Panc1 (cell line): ENCODE results near the gene ACD. TPM values are rescaled to one million over a fixed set of nuclear protein-coding genes. Genes with fewer than 3 reads are reported as not detected.

Experiments
- ATAC-seq: fragments of 200-7000 bp; cut with Tn5 transposase; 2 replicates; pipeline ENCODE4 v1.9.1; 2020; ENCODE audit warnings: mild to moderate bottlenecking, moderate library complexity
- BruUV-seq: library from RNA; stranded (reverse); fragments of 400-500 nt; replicated peaks from 2 replicates; lab custom pipeline; 2021; lab: Mats Ljungman, UMichigan
- CTCF ChIA-PET: fragments of 300-600 bp; sonication (Branson Sonifier 250); formaldehyde crosslinking; loops from one replicate; lab custom pipeline; 2022; ENCODE audit warnings: antibody characterized with exemption; lab: Charles Lee
- POLR2A ChIA-PET: fragments of 300-600 bp; sonication (Branson Sonifier 250); formaldehyde crosslinking; loops from one replicate; lab custom pipeline; 2022; ENCODE audit warnings: antibody characterized with exemption; lab: Charles Lee
- DNase-seq: peaks from one replicate; pipeline ENCODE4 v3.0.0-alpha.2; 2010; ENCODE audit warnings: low read depth, low spot score
- H3K27ac ChIP-seq: 2 replicates; pipeline ENCODE4 v1.5.1; 2011; ENCODE audit warnings: mild to moderate bottlenecking, low read length, inconsistent platforms
- H3K27me3 ChIP-seq: fragments of 200-500 bp; sonication (Bioruptor generic); 2 replicates; pipeline ENCODE4 v1.6.0; 2014; ENCODE audit warnings: low read length, inconsistent platforms; ENCODE audit not compliant: control insufficient read depth, insufficient read depth
- H3K36me3 ChIP-seq: fragments of 200-500 bp; sonication (Bioruptor generic); 2 replicates; pipeline ENCODE4 v1.5.1; 2014; ENCODE audit warnings: inconsistent platforms, mild to moderate bottlenecking, low read length, moderate library complexity; ENCODE audit not compliant: control insufficient read depth, insufficient read depth
- H3K4me1 ChIP-seq: 2 replicates; pipeline ENCODE4 v1.5.1; 2011; ENCODE audit warnings: inconsistent platforms, mild to moderate bottlenecking, low read length, moderate library complexity; ENCODE audit not compliant: control insufficient read depth, insufficient read depth
- H3K4me3 ChIP-seq, 2 experiments: 2 replicates each; pipeline ENCODE4 v1.5.1; 2011 to 2012; ENCODE audit warnings: low read depth in 2 of 2, low read length in 2 of 2, mild to moderate bottlenecking in 2 of 2, inconsistent platforms in 1 of 2, moderate library complexity in 1 of 2
- H3K9me3 ChIP-seq: fragments of 200-500 bp; sonication (Bioruptor generic); 2 replicates; pipeline ENCODE4 v1.5.1; 2014; ENCODE audit warnings: low read depth, mild to moderate bottlenecking, inconsistent platforms, low read length, moderate library complexity; ENCODE audit not compliant: control insufficient read depth, insufficient read depth
- CTCF ChIP-seq: fragments of 450-650 bp; IDR thresholded peaks from 2 replicates; pipeline ENCODE4 v1.5.1; 2017; ENCODE audit warnings: mild to moderate bottlenecking
- POLR2AphosphoS5 ChIP-seq: IDR thresholded peaks from 2 replicates; pipeline ENCODE4 v1.6.1; 2012; ENCODE audit warnings: mild to moderate bottlenecking, low read depth, low read length, moderate library complexity
- REST ChIP-seq, 2 experiments: IDR thresholded peaks; 2 replicates each; pipeline ENCODE4 v1.6.1; 2011 to 2012; ENCODE audit warnings: low read depth in 2 of 2, control low read depth in 1 of 2, low read length in 1 of 2, mild to moderate bottlenecking in 1 of 2, moderate library complexity in 1 of 2; ENCODE audit not compliant: insufficient read depth in 1 of 2
- SIN3A ChIP-seq: IDR thresholded peaks from 2 replicates; pipeline ENCODE4 v1.6.1; 2012; ENCODE audit warnings: low read depth, mild to moderate bottlenecking, low read length, moderate library complexity, borderline replicate concordance; ENCODE audit not compliant: insufficient read depth
- TCF7L2 ChIP-seq: IDR thresholded peaks from 2 replicates; pipeline ENCODE4 v1.6.1; 2011; ENCODE audit warnings: mild to moderate bottlenecking, low read depth, low read length, inconsistent platforms
- in situ Hi-C: cut with HindIII; loops from 2 replicates; pipeline ENCODE4 v1.10.0; 2016; ENCODE audit warnings: low sequenced_read_pairs, low pct_unique_long_range_greater_than_20kb
- intact Hi-C: fragments of 100-400 bp; cut with micrococcal nuclease; formaldehyde crosslinking; loops from one replicate; pipeline ENCODE4 v1.10.0; 2022; ENCODE audit not compliant: unreplicated experiment
- total RNA-seq: library from RNA; stranded (reverse); gene quantifications from one replicate; pipeline ENCODE4 v1.2.1, GENCODE V29; 2021; ENCODE audit not compliant: unreplicated experiment

Gene ACD
- total RNA-seq, 1 experiment from 2014 or later, result 34.9 TPM

GRCh38 chr16:67632415-67633172 is 27.5 kb downstream of the ACD start:
- peaks cover 6% of the 10 kb centered on the region for H3K36me3 ChIP-seq
- ChIA-PET CTCF (no interaction called here), POLR2A (no interaction called here)
- no peak overlapping the region for H3K4me3 ChIP-seq
- DNase-seq (no peak), ATAC-seq (no peak)
- H3K4me1 ChIP-seq, result no peaks in the 10 kb centered on the region
- TF ChIP-seq TCF7L2 (no peak), REST (IDR thresholded peaks at IDR 0.05; ENCODE audit: insufficient read depth in 1 of 2, low read depth in 2 of 2, low read length in 1 of 2) (no peak)
- H3K9me3 ChIP-seq, result no peaks in the 10 kb centered on the region
- no peak overlapping the region for H3K27ac ChIP-seq
- intact Hi-C loops, result no loop called here
- BruUV-seq, result no TSS peak
- in situ Hi-C loops, result no loop called here
- no peaks in the 10 kb centered on the region for H3K27me3 ChIP-seq

- DNase-seq (no peak), ATAC-seq (no peak)
- intact Hi-C loops (no loop called here), in situ Hi-C loops (no loop called here)
- ChIA-PET POLR2A (interaction anchor here (0.7 kb wide), 1 partner anchor 39 kb away, joined by 3 read pairs; the partner anchor contains the start of gene C16orf86), CTCF (interaction anchor here (0.5 kb wide), 1 partner anchor 41 kb away, joined by 4 read pairs; no protein-coding TSS in a partner anchor)
- Histone ChIP-seq H3K9me3 (no peaks in the 10 kb centered on the region), H3K27ac (no peak overlapping the region), H3K4me1 (no peaks in the 10 kb centered on the region), H3K4me3 (no peak overlapping the region), H3K27me3 (no peaks in the 10 kb centered on the region), H3K36me3 (peaks cover 4% of the 10 kb centered on the region)
- no TSS peak for BruUV-seq
- TF ChIP-seq CTCF (no peak), TCF7L2 (no peak), REST (IDR thresholded peaks at IDR 0.05; ENCODE audit: insufficient read depth in 1 of 2, low read depth in 2 of 2, low read length in 1 of 2) (no peak), SIN3A (no peak), POLR2AphosphoS5 (no peak)
Observed at GRCh38 chr16:67628216-67628615, 31.8 kb downstream of the ACD start.
